NOMO-1 treated with dmso at 0.1 percent for 144 hours (cell line): Measurements from ENCODE around the gene RBP3.

Source experiments
- DNase-seq: peaks from one replicate; lab custom pipeline; 2025; ENCODE audit not compliant: unreplicated experiment; lab: John Stamatoyannopoulos, UW

RBP3 gene

GRCh38 chr10:47348138-47348651 is at the start of gene RBP3:
Gene RBP3, plus strand, starts transcription at chr10:47348363. Its CDS starts 122 bp downstream, at chr10:47348485.
- DNase-seq, result no peak

GRCh38 chr10:47298715-47299114 is 49.4 kb upstream of the RBP3 start:
- DNase-seq, result no peak

DNA sequence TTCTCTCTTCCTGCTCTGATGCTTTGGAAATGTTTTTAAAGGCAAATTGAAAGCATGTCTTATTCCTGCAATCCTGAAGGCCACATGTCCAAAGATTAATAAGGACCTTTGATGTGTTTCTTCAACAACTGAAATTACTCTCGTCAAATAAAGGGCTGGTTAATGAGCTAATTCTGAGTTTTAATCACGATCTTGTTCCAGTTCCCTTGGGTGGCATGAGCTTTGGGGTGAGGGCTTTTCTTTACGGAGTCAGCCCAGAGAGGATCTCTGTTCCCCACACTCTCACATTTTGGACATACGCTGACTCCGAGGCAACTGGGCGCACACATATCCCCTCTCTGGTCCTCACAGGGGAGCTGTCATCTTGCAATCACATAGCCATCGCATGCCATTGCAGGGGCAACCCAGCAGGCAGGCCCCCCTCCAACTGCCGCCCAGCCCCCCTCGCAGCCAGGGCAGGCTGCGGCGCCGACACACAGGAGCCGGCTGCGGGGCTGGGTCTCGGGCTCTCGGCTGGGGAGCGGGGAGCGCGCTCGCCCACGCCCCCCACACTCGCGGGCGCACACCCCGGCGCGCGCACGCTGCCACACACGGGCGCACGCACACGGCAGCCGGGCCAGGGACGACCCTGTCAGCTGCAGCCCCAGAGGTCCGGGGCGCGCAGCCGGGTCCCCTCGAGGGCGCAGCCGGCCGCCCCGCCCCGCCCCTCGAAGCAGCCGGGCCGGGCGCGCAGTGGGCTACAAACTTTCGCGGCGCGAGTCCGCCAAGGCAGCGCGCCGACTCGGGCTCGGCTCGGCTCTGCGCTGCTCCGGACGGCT is 48.3 kb upstream of the RBP3 start, which contains the start of gene GDF10:
Gene GDF10 (plus strand): TSS at position 587 of the 818 bp plus-strand sequence. CDS start 455 bp downstream, outside the sequence.
- no peak for DNase-seq

DNA sequence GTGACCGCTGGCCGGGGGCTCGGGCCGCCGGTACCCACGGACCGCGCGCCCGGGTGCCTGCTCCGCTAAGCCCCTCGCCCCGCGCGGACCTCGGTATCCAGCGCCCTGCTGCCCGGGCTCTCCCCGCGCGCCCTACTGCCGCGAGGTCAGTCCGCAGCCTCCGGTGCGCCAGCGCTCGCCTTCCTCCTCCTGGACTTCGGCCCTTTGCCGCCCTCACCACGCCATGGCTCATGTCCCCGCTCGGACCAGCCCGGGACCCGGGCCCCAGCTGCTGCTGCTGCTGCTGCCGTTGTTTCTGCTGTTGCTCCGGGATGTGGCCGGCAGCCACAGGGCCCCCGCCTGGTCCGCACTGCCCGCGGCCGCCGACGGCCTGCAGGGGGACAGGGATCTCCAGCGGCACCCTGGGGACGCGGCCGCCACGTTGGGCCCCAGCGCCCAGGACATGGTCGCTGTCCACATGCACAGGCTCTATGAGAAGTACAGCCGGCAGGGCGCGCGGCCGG is 47.7 kb upstream of the RBP3 start:
- DNase-seq, result no peak

DNA sequence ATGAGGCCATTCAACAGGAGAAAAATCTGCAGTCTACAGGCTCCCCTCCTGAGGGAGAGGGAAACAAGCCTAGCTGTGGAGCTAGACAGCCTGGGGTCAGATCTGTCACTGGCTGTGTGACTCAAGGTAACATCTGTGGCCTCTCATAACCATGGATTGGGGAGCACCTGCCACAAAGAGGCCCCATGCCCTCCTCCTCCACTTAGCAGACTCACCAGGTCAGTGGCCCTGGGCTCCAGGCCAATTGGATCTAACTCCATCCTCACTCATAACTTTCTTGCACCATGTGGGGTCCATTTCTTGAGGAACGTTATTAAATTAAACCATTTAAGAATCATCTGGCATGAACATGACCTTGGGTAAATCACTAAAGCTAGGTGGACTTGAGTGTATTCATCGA is 46.3 kb upstream of the RBP3 start:
- DNase-seq, result no peak

- DNase-seq, result no peak
Measured at GRCh38 chr10:47303105-47303504, 45.1 kb upstream of the RBP3 start.

- no peak for DNase-seq
Measured at GRCh38 chr10:47303866-47304265, 44.3 kb upstream of the RBP3 start.

- DNase-seq, result no peak
Measured at GRCh38 chr10:47305566-47305965, 42.6 kb upstream of the RBP3 start.

DNA sequence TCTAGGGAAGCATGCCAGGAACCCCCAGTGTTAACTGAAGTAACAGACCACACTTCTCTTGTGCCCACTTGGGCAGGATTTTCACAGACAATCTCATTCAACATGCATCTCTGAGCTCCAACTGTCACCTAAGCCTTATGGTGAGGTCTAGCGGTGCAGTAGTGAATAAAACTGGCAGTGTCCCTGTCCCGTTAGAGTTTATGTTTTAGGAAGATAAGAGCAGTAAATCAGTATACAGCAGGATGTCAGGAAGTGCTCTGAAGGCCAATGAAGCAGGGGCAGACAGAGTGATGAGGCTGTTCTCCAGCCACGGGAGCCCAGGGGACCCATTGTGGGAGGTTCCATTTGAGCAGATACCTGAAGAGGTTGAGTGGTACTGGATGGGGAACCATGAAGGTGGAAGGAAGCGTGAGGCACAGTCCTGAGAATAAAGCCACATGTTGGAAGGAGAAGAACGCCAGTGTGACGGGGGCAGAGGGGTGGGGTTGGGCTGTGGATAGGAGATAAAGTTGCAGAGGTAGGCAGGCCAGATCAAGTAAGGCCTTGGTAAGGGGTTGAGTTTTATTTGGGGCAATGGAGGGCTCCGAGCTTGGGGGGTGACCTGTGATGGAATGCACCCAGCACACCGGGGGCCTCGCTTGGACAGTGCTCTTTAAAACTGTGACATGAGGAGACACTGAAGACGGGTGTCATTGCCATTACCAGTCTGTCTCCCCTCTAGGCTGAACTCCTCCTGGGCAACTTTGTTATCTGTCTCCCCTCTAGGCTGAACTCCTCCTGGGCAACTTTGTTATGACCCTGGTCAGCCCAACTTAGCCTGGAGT is 41.6 kb upstream of the RBP3 start:
- DNase-seq, result no peak

GRCh38 chr10:47307381-47307780 is 40.8 kb upstream of the RBP3 start:
- no peak for DNase-seq

DNA sequence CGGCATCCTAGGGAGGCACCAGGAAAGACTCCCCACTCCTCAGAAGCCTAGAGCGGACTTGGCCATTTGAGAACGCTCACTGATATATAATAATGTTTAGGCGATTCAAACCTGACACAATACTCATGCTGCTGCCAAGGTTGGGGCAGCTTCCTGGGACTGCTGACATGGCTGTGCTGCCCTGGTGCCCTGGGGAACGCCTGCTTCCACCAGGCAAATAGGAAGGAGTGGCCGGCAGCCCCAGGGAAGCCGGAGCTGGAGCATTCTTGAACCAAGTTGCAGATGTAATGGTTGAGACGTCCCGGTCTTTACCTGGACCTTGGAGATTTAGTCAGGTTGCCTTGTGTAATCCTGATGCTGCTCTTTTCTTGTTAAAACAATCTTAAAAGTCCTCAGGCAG is 39.4 kb upstream of the RBP3 start:
- no peak for DNase-seq

DNA sequence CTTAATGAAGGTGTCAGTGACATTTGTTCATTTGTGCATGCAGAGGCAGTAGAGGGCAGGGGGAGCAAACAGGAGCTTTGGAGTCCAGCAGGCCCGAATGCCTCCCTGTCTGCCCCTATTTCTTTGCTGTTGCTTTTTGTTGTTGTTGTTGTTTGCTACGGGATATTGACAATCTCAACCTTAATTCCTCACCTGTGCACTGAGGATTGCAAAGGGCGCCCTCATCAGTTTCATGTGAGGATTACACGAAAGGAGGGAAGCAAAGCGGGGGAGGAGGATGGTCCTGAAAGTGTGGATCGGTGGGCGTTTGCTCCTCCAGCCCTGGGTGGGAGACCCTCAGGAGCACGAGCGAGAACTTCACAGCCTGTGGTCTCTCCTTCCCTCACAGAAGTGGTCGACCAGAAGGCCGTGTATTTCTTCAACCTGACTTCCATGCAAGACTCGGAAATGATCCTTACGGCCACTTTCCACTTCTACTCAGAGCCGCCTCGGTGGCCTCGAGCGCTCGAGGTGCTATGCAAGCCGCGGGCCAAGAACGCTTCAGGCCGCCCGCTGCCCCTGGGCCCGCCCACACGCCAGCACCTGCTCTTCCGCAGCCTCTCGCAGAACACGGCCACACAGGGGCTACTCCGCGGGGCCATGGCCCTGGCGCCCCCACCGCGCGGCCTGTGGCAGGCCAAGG is 38.6 kb upstream of the RBP3 start:
- DNase-seq, result no peak

GRCh38 chr10:47310090-47310505 is 38.1 kb upstream of the RBP3 start:
- no peak for DNase-seq

DNA sequence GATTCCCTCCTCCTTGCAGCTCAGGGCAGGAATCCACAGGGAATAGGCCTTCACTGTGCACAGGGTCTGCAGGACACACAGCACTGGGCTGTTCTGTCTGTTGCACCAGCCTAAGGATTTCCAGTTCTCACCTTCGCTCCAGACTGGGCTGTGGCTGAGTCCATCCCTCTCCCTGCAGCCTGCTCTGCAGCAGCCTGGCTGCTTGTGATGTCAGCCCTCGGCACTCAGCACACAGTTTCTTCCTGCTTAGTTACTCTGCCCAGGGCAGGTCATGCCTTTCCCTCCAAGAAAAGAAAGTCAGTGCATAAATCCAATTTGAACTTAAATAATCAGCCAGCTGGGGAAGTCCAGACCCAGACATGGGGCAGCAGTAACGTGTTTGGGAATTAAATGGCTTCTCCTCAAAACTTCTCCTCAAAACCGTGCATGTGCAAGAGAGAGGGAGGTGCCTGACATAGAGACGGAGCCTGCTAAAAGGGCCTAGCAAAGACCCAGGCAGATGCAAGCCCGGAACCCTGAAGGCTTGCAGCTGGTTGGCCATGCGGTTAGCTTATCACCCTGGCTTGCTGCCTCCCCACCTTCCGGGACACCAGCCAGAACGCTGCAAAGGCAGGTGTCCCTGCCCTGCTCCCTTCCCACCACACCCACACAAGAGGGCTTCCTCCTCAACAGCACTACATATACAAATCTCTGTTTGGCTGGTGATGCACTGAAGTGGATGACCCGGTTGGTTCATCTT is 36.8 kb upstream of the RBP3 start:
- DNase-seq, result no peak

DNA sequence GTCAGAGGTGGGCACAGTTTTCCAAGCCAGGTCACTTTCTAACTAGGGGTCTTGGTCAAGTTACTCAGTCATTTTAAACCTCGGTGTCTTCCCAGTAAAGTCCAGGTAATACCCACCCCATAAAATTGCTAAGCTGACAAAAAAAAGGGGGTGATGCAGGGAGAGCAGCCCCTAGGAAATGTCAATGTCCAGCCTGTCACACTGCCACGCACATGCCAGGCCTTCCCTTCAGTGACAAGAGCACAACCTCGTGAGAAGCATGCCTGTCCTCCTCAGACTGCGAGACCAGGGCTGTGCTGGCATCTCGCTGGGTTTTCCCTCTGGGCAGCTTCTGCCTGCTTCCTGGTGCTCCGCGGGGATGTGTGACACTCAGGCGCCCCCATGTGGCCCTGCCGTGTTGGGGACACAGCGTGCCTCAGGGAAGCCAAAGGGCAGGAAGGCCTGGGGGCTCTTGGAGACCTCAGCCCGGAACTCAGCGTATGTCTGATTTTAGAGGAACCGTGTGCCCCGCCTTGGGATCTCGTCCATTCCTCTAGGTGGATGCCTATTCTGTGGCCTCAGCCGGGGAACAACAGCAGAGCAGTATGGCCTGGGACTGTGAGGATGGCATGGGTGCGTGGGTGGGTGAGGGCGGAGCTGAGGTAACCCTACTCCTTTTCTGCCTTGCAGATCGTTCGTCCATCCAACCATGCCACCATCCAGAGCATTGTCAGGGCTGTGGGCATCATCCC is 36.1 kb upstream of the RBP3 start:
- peak; percentile 39 for DNase-seq

- DNase-seq, result no peak
Measured at GRCh38 chr10:47312663-47312995, 35.5 kb upstream of the RBP3 start.

DNA sequence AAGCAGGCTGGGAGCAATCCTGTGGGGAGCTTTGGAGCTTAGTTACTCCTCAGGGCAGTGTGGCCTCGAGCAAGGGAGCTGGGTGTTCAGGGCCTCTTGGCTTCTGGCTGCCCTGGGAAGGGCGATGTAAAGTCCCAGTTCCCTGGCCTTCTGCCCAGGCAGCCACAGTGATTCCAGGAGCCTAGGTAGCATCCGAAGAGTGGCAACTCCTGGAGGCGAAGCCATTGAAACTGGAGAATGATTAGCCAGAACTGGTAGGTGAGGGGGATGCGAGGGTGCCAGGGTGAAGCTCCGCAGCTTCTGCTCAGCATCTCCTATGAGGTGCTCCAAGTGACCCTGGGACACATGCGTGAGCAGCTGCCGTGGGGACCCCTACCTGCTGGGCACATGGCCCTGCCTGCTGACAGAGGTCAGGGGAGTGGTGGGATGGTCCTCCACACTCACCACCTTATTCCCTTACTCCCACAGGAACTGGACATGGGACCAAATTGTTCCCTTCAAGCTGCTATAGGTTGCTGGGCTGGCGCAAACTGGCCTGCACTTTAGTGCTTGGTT is 33.7 kb upstream of the RBP3 start:
- no peak for DNase-seq

GRCh38 chr10:47315421-47315820 is 32.7 kb upstream of the RBP3 start:
- no peak for DNase-seq

DNA sequence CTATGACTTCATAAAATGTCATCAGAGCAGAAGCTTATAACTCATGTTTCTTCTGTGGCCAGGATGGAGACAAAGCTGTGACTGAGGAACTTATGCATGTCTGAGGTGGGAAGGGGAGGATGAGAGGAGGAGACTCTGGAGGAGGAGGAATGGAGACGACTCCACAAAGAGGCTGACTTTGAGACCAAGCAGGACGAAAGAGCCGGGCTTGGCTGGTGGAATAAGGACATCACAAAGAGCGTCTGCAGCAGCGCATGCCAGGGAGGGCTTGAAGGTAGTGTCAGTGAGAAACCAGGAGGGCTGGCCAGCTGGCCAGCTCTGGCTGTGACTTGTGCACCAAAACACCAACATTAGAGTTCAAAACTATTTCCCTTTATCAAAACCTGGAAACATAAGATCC is 32.0 kb upstream of the RBP3 start:
- no peak for DNase-seq

- no peak for DNase-seq
Measured at GRCh38 chr10:47317251-47317650, 30.9 kb upstream of the RBP3 start.
